A673 (cell line): Measurements from ENCODE around the gene PTPA.

Experiments
- CTCF ChIP-seq: fragments of 300-800, 200-600 bp; sonication (generic); conservative IDR thresholded peaks from 2 replicates; pipeline ENCODE4 v1.5.1; 2017; ENCODE audit warnings: low read depth, mild to moderate bottlenecking, antibody characterized with exemption, low read length, moderate library complexity, mixed read lengths
- EZH2 ChIP-seq: fragments of 200-600 bp; sonication (generic); IDR thresholded peaks from 2 replicates; pipeline ENCODE4 v1.6.1; 2017; ENCODE audit warnings: borderline replicate concordance, low read depth, mild to moderate bottlenecking, mixed read lengths, antibody characterized with exemption, low read length; ENCODE audit not compliant: poor library complexity, severe bottlenecking

DNA sequence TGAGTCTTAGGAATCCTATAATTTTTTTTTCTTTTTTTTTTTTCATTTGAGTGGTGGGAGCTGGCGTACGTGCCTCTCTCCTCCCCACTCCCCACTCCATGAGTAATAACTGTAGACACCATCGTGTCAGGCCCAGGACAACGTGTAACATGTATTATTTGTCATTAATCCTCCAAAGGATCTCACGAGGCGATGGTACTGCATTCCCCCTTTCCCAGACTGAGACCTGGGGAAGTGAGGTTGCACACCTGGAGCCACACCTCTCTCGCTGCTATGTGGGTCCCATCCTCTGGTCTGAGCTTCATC lies 73.0 kb downstream of the PTPA start:
- TF ChIP-seq CTCF (no peak), EZH2 (no peak)
